ENCODE results near the gene SYT9.
"Not testable (repeated sequence)": the region's sequence is repeated elsewhere in the genome, so short reads cannot be mapped to it uniquely, and the experiment has no call there.

DNA sequence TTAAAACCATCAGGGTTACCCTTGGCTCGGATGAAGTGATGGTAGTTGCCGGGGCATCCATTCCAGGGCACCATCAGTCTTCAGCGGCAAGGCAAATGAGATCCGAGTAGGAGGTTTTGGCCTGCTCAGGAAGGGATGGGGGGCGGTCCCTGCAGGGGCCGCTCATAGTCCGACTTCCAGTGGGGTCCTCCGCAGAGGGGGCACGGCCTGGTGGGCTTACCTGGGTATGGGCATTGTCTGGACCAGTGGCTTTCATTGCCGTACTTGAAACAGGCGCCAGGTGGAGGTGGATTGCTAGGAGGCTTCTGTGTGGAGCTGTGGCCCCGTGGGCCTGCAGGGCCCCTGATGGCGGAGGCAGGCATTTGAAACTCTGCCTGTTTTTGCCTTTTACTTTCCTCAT is 266.0 kb downstream of the SYT9 start:
- TF ChIP-seq, protein P1, sequence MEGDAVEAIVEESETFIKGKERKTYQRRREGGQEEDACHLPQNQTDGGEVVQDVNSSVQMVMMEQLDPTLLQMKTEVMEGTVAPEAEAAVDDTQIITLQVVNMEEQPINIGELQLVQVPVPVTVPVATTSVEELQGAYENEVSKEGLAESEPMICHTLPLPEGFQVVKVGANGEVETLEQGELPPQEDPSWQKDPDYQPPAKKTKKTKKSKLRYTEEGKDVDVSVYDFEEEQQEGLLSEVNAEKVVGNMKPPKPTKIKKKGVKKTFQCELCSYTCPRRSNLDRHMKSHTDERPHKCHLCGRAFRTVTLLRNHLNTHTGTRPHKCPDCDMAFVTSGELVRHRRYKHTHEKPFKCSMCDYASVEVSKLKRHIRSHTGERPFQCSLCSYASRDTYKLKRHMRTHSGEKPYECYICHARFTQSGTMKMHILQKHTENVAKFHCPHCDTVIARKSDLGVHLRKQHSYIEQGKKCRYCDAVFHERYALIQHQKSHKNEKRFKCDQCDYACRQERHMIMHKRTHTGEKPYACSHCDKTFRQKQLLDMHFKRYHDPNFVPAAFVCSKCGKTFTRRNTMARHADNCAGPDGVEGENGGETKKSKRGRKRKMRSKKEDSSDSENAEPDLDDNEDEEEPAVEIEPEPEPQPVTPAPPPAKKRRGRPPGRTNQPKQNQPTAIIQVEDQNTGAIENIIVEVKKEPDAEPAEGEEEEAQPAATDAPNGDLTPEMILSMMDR (conservative IDR thresholded peaks at IDR 0.05; ENCODE audit: low read depth, low read length): not testable (repeated sequence)
- not testable (repeated sequence) for TF ChIP-seq POLR2A (IDR thresholded peaks at IDR 0.05; ENCODE audit: low read depth, low read length); RCOR1 (IDR thresholded peaks at IDR 0.05; ENCODE audit: insufficient replicate concordance, low read length); MXI1 (IDR thresholded peaks at IDR 0.05; ENCODE audit: borderline replicate concordance, low read depth, low read length); FOS (IDR thresholded peaks at IDR 0.05; ENCODE audit: low read depth, low read length); RAD21 (IDR thresholded peaks at IDR 0.05; ENCODE audit: low read length); BHLHE40 (IDR thresholded peaks at IDR 0.05; ENCODE audit: low read depth, low read length); MAZ (IDR thresholded peaks at IDR 0.05; ENCODE audit: borderline replicate concordance, low read depth, low read length); CEBPB (IDR thresholded peaks at IDR 0.05; ENCODE audit: low read depth, low read length)
- TF ChIP-seq, protein P2, sequence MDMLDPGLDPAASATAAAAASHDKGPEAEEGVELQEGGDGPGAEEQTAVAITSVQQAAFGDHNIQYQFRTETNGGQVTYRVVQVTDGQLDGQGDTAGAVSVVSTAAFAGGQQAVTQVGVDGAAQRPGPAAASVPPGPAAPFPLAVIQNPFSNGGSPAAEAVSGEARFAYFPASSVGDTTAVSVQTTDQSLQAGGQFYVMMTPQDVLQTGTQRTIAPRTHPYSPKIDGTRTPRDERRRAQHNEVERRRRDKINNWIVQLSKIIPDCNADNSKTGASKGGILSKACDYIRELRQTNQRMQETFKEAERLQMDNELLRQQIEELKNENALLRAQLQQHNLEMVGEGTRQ (IDR thresholded peaks at IDR 0.05; ENCODE audit: low read depth, low read length): not testable (repeated sequence)
- TF ChIP-seq, protein P3, sequence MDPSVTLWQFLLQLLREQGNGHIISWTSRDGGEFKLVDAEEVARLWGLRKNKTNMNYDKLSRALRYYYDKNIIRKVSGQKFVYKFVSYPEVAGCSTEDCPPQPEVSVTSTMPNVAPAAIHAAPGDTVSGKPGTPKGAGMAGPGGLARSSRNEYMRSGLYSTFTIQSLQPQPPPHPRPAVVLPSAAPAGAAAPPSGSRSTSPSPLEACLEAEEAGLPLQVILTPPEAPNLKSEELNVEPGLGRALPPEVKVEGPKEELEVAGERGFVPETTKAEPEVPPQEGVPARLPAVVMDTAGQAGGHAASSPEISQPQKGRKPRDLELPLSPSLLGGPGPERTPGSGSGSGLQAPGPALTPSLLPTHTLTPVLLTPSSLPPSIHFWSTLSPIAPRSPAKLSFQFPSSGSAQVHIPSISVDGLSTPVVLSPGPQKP (IDR thresholded peaks at IDR 0.05; ENCODE audit: borderline replicate concordance, low read depth, low read length): not testable (repeated sequence)
